Activated T-helper 9 cell treated with anti-CD3 and anti-CD28 coated beads, Interleukin-2, amount 50 U/mL, for 16 hours (primary cell): ENCODE measurements around the gene GATA3.
"Not testable (repeated sequence)": the region's sequence is repeated elsewhere in the genome, so short reads cannot be mapped to it uniquely, and the experiment has no call there.

Experiments
- DNase-seq: peaks from one replicate; pipeline ENCODE4 v3.0.0-alpha.2; 2020; ENCODE audit warnings: low read depth

GATA3 gene

DNA sequence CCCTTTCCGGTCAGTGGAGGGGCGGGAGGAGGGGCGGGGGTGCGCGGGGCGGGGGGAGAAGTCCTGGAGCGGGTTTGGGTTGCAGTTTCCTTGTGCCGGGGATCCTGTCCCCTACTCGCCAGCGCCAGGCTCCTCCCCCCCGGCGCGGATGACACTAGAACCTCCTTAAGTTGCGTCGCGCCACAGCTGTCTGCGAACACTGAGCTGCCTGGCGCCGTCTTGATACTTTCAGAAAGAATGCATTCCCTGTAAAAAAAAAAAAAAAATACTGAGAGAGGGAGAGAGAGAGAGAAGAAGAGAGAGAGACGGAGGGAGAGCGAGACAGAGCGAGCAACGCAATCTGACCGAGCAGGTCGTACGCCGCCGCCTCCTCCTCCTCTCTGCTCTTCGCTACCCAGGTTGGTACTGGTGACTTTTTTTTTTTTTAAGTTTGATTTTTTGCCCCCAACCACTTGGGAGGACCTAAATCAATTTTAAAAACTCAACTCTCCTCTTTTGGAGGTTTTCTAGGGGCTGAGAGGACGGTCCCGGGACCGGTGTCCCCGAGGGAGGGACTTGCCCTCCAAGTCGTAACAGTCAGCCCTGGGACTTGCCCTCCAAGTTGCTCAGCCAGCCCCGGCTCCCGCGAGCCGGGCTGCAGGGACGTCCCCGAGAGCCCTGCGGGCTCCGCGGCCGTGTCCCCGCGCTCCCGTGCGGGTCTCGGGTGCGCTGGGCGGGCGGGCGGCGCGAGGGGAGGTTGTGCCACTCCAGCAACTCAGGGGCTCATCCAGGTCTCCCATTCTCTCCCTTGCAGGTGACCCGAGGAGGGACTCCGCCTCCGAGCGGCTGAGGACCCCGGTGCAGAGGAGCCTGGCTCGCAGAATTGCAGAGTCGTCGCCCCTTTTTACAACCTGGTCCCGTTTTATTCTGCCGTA lies at the start of gene GATA3:
TSS of gene GATA3 (plus strand) at position 195 of the 914 bp plus-strand sequence. CDS start 968 bp downstream, outside the sequence.
- DNase-seq: peak; percentile 76

DNA sequence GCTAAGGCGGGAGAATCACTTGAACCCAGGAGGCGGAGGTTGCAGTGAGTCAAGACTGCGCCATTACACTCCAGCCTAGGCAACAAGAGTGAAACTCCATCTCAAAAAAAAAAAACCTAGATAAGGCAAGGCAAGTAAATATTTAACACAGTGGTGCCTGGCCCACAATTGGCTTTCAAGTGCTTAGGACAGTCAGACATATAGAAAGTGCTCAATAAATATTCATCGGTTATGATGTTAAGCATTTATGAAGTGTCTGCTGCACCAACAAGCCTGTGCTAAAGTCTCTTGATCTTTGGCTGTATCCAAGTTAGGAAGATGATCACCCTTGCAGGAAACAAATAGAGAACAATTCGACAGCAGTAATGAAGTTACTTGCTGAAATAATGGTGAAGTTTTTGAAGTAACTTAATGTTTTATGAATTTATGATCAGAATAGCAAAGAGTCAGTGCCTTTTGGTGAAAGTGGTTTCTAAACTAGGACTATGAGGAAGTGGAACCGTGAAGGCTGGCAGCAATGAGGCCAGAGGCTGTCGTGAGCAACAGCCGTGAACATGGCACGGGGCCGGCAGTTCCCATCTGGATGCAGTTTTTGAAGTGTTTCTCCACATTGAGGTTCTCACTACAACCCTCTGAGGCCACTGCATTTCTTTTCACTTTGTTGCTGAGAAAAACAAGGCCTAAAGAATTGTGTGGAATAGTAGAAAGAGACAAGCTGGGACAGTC lies 48.1 kb upstream of the GATA3 start:
- DNase-seq: no peak

DNA sequence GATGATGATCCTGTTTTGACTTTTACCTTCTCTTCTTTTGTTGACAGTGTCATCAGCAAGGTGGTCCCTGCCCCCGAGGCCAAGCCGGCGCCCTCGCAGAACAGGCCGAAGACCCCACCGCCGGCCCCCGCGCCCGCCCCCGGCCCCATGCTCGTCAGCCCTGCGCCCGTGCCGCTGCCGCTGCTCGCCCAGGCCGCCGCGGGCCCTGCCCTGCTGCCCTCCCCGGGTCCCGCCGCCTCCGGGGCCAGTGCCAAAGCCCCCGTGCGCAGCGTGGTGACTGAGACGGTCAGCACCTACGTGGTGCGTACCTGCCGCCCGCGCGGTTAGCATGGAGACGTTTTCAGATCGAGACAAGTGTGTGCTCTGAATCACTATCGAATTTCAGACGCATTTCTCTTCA lies 45.5 kb upstream of the GATA3 start:
- no peak for DNase-seq

DNA sequence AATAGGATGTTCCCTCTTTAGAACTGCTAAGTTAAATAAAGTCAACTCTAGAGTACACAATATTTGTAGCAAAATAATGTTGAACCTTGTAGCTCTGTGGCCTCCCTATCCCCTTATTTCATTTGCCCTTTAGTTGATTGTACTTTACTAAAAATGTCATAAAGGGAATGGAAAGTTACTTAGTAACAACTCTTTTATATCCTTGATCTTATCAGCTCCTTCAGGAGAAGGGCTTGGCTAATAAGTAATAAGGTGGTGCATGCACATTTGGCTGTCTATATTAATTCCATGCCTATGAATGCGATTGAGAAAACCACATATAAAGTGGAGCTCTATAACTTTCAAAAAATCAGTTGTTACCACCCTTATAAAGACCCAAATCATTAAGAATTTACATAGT lies 41.5 kb upstream of the GATA3 start:
- DNase-seq: no peak

DNA sequence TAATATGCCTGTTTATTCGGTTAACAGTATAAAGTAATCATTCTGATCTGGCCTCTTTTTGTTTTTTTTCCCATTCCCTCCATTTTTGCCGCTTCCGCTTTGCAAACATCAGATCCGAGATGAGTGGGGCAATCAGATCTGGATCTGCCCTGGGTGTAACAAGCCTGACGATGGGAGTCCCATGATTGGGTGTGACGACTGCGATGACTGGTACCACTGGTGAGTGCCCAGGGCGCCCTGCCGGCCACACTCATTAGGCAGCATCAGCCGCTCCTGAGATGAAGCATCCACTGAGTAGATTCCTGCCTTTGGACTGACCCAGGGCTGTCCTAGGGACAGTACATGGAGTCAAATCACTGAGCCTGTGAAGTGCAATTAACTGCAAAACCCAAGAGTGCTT lies 40.9 kb upstream of the GATA3 start:
- DNase-seq: no peak

DNA sequence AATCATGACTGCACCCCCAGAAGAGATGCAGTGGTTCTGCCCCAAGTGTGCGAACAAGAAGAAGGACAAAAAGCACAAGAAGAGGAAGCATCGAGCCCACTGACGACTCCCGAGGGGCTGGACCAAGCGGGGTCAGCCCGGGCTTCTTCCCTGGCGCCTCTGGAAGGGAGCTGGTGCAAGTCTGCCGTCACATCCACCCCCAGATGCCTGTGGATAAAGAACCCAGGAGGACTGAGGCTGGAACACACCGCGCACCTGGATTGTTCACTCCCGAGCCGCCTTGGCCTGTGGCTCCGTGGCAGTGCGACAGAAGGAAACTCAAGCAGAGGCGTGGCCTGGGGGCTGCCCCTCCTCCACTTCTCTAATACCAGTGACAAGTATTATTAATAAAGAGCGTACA lies 39.8 kb upstream of the GATA3 start:
- DNase-seq: no peak

DNA sequence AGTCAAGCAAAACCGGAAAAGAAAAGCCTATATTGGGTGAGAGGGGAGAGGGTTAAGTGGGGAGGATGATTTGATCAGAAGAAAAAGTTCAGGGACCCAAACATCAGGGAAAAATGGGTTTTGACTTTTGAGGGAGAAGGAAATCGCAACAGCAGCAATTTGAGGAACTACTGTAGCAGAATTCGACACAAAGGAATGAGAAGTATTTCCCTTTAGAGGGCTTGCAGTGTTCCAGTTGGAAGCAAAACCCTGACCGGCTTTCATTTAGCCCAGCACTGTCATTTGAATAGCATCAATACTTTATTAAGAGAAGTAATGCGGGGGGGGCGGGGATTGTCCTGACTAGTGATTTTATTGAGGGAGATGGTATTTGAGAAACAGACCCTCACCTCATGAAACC lies 37.2 kb upstream of the GATA3 start:
- no peak for DNase-seq

DNA sequence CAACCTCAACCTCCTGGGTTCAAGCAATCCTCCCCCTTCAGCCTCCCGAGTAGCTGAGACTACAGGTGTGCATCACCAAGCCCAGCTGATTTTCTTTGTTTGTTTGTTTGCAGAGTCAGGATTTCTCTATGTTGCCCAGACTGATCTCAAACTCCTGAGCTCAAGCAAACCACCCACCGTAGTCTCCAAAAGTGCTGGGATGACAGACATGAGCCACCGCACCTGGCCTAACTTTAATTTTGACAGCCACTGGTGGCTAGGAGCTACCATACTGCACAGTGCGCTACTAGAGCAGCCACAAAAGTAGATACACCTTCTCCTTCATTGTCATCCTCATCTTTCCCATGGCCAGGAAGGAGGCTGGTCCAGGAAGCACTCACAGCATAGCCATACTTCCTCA lies 31.2 kb upstream of the GATA3 start:
- no peak for DNase-seq

DNA sequence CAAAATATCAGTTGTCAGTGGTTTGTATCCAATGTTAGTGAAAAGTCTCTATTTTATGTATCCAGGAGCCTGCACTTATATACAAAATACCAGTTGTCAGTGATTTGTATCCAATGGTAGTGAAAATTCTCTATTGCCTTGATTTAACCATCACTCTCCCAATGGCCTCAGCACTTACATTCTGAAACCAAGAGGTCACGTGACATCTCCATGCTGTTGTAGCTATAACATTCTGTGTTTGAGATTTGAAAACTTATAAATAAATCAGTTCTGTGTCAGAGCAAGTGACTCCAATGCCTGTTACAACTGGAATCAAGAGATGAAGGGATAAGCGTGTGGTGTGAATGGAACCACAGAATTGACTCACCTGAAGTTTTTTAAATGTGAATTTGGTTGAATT lies 30.6 kb upstream of the GATA3 start:
- DNase-seq: no peak

DNA sequence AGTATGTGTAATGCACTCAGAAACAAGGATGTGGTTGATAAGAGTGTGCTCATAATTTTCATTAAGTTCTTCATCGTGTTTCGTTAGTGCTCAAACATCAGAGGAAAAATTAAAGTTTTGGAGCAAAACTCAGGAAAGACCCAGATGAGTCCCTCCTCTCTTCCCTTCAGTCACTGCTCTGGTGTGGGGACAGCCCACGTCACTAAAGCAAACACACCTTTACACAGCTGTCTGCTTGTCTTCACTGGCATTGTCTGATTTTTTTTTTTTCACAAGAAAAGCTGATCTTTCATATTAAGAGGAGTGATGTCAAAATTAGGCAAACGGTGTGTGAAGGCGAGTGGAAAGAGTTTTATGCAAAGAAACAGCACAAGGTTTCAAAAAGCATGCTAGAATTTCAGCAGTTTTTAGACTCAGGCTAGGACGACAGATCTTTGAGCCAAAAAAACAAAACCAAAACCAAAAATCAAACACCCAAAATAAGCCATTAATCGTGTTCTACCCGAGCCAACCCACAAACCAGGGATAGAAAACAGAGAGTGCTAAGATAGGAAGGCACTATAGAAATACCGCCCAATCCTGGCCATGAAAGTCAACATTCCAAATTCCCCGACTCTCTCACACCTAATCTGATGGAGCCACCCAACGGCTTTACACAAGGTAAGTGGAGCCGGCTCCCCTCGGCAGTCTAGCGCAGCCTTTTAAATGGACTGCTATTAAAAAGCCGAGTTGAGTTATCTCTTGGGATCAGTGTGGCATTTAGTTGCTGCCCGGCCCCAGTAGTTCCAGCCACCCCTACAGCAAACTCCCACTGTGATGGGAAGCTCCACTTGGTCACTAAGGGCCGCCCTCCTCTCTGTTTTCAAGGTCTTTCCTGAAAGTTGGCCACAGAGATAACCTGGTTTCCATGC lies 27.9 kb upstream of the GATA3 start:
- no peak for DNase-seq

DNA sequence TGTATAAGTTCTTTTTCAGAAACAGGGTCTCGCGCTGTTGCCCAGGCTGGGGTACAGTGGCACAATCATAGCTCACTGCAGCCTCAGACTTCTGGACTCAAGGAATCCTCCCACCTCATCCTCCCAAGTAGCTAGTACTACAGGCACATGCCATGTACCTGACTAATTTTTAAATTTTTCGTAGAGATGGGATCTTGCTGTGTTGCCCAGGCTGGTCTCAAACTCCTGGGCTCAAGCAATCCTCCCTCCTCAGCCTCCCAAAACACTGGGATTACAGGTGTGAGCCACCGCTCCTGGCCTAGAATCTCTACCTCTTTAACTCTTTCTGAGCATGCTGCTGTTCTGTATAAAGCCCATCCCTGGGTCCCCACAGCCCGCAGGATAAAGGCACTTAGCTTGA lies 23.3 kb upstream of the GATA3 start:
- not testable (repeated sequence) for DNase-seq

DNA sequence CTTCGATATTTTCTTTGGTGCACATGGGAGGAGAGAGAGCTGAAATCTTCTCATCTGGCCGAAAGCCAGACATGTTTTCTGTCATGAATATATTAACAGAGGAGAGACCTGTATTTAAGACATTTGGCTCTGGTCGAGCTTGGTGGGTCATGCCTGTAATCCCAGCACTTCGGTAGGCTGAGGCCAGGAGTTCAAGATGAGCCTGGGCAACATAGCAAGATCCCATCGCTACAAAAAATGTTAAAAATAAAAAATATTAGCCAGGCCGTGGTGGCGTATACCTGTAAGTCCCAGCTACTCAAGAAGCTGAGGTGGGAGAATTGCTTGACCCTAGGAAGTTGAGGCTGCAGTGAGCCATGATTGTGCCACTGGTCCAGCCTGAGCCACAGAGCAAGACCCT lies 21.9 kb upstream of the GATA3 start:
- no peak for DNase-seq

DNA sequence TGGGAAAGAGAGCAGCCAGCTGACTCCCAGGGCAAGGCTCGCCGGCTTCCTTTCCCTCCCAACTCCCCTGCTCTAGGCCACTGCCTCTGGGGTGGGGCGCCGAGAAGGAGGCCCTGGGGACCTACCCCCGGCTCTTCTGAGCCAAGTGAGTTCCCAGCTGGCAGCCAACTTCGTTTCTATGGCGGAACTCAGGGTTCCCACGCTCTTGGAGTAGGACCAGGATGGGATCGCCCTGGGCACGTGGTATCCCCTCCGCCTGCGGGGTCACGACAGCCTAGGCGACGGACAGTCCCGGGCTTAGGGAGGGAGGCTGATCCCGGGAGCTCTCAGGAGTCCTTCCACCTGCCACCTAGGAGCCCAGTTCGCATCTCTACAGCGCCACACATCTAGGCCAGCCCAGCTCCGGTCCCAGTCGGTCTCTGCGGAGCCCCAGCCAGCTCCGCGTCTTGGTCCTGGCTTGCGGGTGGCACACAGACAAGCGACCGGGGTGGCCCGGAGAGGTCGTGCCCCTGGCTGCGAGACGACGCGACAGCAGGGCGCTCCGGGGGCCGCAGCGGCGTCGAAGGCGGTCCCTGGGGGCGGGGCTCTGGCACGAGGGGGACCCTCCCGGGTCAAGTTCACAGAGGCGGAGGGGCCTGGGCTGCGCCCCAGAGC lies 20.5 kb upstream of the GATA3 start:
- no peak for DNase-seq

DNA sequence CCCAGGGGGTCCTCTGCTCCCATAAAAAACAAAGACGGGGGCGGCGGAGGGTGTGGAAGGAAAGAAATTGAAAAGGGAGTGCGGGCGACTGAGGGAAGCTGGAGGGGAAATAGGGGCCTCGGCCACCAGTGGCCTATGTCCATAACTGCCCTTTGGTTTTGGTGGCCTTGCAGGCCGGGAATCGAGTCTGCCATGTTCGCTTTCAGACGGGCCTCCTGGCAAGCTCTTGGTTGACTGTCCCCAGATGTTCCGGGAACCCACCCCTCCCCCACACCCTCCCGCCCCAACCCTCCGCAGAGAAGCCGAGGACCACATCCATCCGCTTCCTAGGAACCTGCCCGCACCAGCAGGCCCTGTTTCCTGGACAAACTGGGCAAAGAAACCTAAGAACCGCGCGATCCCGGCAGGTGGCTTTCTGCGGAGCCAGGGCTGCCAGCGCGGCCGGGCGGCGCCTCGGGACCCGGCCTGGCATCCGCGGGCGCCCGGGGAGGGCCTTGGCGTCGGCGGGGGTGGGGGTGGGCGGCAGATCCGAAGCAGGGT lies 20.0 kb upstream of the GATA3 start:
- DNase-seq: no peak

DNA sequence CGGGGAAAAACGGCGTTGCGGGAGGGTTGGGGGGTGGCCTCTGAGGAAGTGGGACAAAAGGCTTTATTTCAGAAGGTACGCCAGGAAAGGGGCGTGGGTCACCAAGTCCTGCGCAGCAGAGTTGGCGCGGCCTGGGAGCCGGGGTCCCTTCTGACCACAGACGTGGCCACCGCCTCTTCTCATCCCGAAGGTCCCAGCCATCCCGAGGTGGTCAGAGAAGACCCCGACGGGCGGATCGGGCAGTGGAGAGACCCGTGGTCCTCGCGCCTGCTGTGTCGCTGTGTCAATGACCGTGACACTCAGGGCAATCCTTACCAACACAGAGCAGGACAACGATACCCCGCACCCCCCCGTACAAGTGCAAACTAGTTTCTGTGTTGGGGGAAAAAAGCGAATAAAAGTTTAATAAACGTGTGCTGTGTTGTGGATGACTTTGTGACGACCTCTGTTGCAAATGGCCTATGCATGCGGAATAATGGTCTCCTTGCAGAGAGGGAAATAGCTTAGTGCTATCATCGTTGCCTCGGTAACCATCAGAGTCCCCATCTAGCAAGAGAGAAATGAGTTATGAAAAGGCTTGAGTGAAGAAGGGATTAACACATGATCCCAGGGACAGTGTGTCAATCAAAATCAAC lies 19.4 kb upstream of the GATA3 start:
- DNase-seq: no peak

DNA sequence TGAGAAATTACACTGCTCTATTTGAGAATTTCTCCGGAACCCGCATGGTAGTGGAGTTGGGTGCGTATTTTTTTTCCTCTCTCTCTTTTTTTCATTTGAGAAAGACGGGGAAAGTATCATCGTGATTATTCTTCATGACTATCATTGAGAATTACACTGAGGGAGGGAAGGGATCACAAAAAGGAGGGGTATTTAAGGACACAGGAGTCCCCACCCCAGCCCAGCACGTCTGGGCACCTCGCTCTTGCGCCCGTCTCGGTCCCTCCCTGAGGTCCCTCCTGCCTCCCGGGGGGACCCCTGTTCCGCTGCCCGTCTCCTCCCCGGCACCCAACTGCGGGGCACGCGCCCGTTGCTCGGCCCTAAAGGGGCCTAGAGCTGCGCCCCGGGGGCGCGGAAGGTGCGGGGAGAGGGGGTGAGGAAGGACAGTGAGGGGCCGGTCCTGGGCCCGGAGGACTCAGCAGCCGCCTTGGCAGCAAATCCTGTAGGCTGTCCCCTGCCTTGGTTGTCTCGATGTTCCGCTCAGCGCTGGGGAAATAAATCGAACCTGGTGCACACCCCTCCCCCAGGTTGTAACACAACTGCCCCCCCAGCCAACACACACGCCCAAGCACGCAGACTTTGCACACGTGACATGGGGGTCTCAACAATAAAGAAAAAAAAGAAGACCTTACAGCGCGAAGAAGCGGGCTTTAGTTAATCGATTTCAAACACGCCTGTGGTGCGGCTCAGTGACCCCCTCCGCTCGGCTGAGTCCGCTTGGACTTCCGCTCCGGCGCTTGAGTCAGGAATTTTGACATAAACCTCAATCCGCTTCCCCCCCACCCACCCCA lies 18.6 kb upstream of the GATA3 start:
- no peak for DNase-seq

DNA sequence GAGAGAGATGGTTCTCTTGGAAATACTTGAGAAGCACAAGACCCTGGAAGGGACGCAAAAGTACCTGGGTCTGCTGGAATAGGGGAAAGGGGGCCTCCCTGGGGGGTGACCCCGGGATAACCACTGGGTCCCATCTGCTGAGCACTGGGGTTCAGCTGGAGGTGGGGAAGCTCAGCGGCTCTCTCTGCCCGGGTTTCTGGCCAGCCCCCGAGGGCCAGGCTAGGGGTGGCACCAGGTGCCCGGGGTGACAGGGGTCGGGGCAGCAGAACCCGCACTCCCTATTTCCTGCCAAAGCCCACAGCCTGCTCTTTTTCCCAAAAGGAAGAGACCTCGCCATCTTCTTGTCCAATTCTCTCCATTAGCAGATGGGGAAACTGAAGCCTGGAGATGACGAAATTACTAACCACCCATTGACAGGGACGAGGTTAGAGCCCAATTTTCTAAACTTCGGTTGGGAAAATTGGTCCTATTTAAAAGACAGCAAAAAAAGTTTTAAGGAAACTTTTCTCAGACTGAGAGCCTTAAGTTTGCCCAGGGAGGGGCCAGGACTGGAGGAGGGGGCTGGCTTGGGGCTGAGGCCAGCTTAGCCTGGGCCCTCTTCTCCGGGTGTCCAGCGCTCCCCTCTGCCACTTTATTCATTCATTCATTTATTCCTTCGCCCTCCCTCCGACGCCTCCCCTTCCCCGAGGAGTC lies 17.8 kb upstream of the GATA3 start:
- no peak for DNase-seq

DNA sequence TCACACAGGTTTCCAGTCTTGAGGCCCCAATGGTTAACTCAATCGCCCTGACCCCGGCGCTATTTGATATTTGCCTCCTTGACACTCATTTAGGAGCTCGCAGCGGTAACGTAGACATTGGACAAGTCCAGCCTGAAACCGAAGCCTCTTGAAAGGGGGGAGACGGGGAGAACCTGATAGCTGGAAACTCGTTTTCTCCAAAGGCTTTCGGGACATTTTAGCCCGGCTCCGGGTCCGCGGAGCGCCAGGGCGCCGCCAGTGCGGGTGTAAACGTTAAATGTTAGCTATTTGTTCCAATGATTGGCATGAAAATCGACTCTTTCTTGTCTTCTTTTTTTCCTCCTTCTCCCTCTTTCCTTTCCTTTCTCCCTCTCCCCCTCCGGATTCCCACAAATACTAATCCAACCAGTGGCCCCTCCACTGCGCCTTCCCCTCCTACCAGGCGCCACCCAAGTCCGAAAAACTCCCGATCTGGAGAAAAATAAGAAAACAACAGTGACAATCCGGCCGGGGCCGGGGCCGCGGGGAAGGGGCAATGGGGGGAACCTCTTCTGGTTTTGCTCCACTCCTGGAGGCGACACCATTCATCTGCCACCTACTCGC lies 17.2 kb upstream of the GATA3 start:
- no peak for DNase-seq
